ENCODE results near the gene ATP10B.

ATP10B gene

DNA sequence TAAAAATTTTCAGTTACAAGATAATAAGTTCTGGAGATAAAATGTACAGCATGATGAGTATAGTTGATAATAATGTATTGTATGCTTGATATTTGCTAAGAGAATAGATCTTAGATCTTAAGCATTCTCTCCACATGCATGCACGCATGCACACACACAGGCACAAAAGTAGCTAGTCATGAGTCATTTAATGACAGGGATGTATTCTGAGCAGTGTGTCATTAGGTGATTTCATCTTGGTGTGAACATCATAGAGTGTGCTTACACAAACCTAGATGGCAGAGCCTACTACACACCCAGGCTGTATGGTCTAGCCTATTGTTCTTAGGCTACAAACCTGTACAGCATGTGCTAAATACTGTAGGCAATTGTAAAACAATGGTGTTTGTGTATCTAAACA, 306.2 kb downstream of the ATP10B start:
- no peak for DNase-seq (ENCODE audit: extremely low spot score)
- TF ChIP-seq SP1 (IDR thresholded peaks at IDR 0.05) (no peak), LEF1 (IDR thresholded peaks at IDR 0.05; ENCODE audit: borderline replicate concordance) (no peak), FOXK2 (IDR thresholded peaks at IDR 0.05) (no peak), ELF4 (IDR thresholded peaks at IDR 0.05) (no peak), ARNT (IDR thresholded peaks at IDR 0.05) (no peak), BHLHE40 (IDR thresholded peaks at IDR 0.05; ENCODE audit: borderline replicate concordance) (no peak), SUZ12 (IDR thresholded peaks at IDR 0.05) (no peak), FOXM1 (IDR thresholded peaks at IDR 0.05; ENCODE audit: borderline replicate concordance) (no peak), L3MBTL2 (conservative IDR thresholded peaks at IDR 0.05) (no peak), TARDBP (IDR thresholded peaks at IDR 0.05) (no peak)
- ChIA-PET CTCF (no interaction called here), POLR2A (no interaction called here)

DNA sequence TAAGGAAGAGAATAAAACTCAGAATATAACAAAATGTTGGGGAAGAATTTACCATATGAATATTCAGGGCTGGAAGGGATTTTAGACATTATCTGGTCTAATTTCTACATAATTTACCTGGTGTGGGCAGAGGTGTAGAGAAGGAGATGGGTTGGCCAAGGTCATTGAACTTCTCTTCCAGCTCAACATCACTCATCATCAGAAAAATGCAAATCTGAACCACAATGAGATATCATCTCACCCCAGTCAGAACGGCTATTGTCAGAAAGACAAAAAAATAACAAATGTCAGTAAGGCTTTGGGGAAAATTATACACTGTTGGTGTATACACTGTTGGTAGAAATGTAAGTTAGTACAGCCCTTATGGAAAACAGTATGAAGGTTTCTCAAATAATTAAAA, 308.6 kb downstream of the ATP10B start:
- TF ChIP-seq FOXM1 (IDR thresholded peaks at IDR 0.05; ENCODE audit: borderline replicate concordance) (no peak), LEF1 (IDR thresholded peaks at IDR 0.05; ENCODE audit: borderline replicate concordance) (no peak), SUZ12 (IDR thresholded peaks at IDR 0.05) (no peak), ARNT (IDR thresholded peaks at IDR 0.05) (no peak), NFRKB (IDR thresholded peaks at IDR 0.05) (no peak), ZNF384 (IDR thresholded peaks at IDR 0.05) (no peak), ELF4 (IDR thresholded peaks at IDR 0.05) (no peak), SP1 (IDR thresholded peaks at IDR 0.05) (no peak), L3MBTL2 (conservative IDR thresholded peaks at IDR 0.05) (no peak), BHLHE40 (IDR thresholded peaks at IDR 0.05; ENCODE audit: borderline replicate concordance) (no peak), FOXA1 (IDR thresholded peaks at IDR 0.05) (no peak), CTBP1 (IDR thresholded peaks at IDR 0.05; ENCODE audit: borderline replicate concordance) (no peak), TARDBP (IDR thresholded peaks at IDR 0.05) (no peak)
- TF ChIP-seq, protein P1, sequence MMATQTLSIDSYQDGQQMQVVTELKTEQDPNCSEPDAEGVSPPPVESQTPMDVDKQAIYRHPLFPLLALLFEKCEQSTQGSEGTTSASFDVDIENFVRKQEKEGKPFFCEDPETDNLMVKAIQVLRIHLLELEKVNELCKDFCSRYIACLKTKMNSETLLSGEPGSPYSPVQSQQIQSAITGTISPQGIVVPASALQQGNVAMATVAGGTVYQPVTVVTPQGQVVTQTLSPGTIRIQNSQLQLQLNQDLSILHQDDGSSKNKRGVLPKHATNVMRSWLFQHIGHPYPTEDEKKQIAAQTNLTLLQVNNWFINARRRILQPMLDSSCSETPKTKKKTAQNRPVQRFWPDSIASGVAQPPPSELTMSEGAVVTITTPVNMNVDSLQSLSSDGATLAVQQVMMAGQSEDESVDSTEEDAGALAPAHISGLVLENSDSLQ (IDR thresholded peaks at IDR 0.05): no peak
- ChIA-PET CTCF (no interaction called here), POLR2A (no interaction called here)
- no peak for DNase-seq (ENCODE audit: extremely low spot score)

DNA sequence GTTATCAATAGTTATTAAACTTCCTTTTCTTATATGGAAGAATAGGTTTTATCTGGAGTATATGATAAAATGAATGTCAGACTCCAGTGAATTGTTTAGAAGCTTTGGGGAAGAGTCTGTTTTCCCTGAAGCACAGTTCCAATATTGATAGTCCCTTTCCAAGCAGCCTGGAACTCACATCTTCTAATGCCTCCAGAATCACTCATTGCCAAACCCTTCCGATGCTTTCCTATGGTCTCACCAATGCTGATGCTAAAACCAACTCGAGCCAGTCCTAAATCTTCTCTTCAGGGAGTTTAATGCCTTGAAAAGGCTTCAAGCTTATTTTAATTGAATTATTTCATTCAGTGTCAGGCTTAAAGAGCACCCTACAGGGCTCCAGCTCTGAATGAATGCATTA, 309.2 kb downstream of the ATP10B start:
- no peak for TF ChIP-seq ARNT (IDR thresholded peaks at IDR 0.05)
- no peak for TF ChIP-seq HDGF (IDR thresholded peaks at IDR 0.05; ENCODE audit: borderline replicate concordance)
- TF ChIP-seq FOXM1 (IDR thresholded peaks at IDR 0.05; ENCODE audit: borderline replicate concordance): no peak
- TF ChIP-seq, protein P1 (IDR thresholded peaks at IDR 0.05): no peak
- no peak for TF ChIP-seq TARDBP (IDR thresholded peaks at IDR 0.05)
- TF ChIP-seq ELF4 (IDR thresholded peaks at IDR 0.05): no peak
- TF ChIP-seq ZNF384 (IDR thresholded peaks at IDR 0.05): no peak
- TF ChIP-seq LEF1 (IDR thresholded peaks at IDR 0.05; ENCODE audit: borderline replicate concordance): no peak
- no peak for TF ChIP-seq CTBP1 (IDR thresholded peaks at IDR 0.05; ENCODE audit: borderline replicate concordance)
- no peak for TF ChIP-seq NFRKB (IDR thresholded peaks at IDR 0.05)
- TF ChIP-seq SP1 (IDR thresholded peaks at IDR 0.05): no peak
- TF ChIP-seq FOXK2 (IDR thresholded peaks at IDR 0.05): no peak
- TF ChIP-seq BHLHE40 (IDR thresholded peaks at IDR 0.05; ENCODE audit: borderline replicate concordance): no peak
- no peak for TF ChIP-seq L3MBTL2 (conservative IDR thresholded peaks at IDR 0.05)
- no peak for TF ChIP-seq FOXA1 (IDR thresholded peaks at IDR 0.05)
- TF ChIP-seq SUZ12 (IDR thresholded peaks at IDR 0.05): no peak
- no peak for DNase-seq (ENCODE audit: extremely low spot score)
- POLR2A ChIA-PET: no interaction called here
- CTCF ChIA-PET: no interaction called here

DNA sequence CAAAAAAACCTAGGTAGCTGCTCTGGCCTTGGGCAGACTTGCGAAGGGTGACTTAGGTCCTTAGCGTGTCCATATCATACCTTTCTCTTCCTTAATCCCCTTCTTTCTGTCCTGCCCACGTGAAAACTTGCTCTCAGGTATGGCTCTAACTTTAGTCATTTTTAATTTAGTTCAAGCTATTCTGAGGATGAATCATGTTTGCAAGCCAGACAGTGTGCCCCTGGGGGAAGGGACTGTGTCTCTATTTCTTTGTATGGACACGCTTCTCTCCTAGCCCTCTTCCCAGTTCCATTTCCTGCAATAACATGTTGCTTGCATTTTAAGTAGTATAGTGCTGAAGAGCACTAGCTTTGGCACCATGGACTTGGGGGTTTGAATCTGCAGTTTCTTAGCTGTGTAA, 309.7 kb downstream of the ATP10B start:
- CTCF ChIA-PET: interaction anchor here (0.8 kb wide), 1 partner anchor 9 kb away, joined by 3 read pairs; no protein-coding TSS in a partner anchor
- no peak for DNase-seq (ENCODE audit: extremely low spot score)
- TF ChIP-seq ELF4 (IDR thresholded peaks at IDR 0.05) (no peak), NFRKB (IDR thresholded peaks at IDR 0.05) (no peak), TARDBP (IDR thresholded peaks at IDR 0.05) (no peak), FOXK2 (IDR thresholded peaks at IDR 0.05) (no peak), HDGF (IDR thresholded peaks at IDR 0.05; ENCODE audit: borderline replicate concordance) (no peak), ZNF384 (IDR thresholded peaks at IDR 0.05) (no peak), SUZ12 (IDR thresholded peaks at IDR 0.05) (no peak), FOXA1 (IDR thresholded peaks at IDR 0.05) (no peak), FOXM1 (IDR thresholded peaks at IDR 0.05; ENCODE audit: borderline replicate concordance) (no peak), LEF1 (IDR thresholded peaks at IDR 0.05; ENCODE audit: borderline replicate concordance) (no peak), ARNT (IDR thresholded peaks at IDR 0.05) (no peak), CTBP1 (IDR thresholded peaks at IDR 0.05; ENCODE audit: borderline replicate concordance) (no peak), SP1 (IDR thresholded peaks at IDR 0.05) (no peak), L3MBTL2 (conservative IDR thresholded peaks at IDR 0.05) (no peak), BHLHE40 (IDR thresholded peaks at IDR 0.05; ENCODE audit: borderline replicate concordance) (no peak)
- TF ChIP-seq, protein P1 (IDR thresholded peaks at IDR 0.05): no peak
- POLR2A ChIA-PET: no interaction called here

DNA sequence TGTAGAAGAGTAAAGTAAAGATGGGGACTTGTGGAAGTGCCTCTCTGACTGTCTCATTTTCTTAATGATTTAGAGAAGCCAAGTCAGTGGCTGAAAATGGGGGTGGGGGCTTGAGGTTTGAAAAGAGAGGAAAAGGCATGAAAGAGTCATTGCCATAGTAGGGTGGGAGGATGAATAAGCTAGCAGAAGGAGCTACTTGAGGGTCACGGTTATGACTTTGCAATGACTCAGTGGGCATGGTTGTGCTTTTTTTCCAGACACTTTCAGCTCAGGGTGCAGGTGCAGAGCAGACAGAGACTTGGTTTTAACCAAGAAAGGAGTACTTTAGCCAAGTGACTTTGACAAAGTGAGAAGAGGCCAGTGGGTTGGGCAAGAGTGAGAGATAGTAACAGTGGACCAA, 312.6 kb downstream of the ATP10B start:
- DNase-seq (ENCODE audit: extremely low spot score): no peak
- ChIA-PET CTCF (no interaction called here), POLR2A (no interaction called here)
- no peak for TF ChIP-seq FOXA1 (IDR thresholded peaks at IDR 0.05)
- no peak for TF ChIP-seq NFRKB (IDR thresholded peaks at IDR 0.05)
- no peak for TF ChIP-seq BHLHE40 (IDR thresholded peaks at IDR 0.05; ENCODE audit: borderline replicate concordance)
- no peak for TF ChIP-seq SUZ12 (IDR thresholded peaks at IDR 0.05)

DNA sequence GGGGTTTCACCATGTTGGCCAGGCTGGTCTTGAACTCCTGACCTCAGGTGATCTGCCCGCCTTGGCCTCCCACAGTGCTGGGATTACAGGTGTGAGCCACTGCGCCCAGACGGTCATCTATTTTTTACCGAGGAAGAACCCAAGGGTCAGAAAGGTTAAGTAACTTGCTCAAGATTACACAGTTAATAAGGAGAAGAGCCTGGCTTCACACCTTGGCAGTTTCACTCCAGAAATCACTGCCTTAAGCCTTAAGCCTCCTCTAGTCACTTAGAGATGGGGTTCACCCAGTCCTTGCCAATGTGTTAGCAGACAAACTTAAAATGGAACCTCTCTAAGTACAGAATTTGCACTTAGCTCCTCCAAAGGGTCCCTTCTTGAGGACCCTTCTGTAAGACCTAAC, 314.1 kb downstream of the ATP10B start:
- no peak for DNase-seq (ENCODE audit: extremely low spot score)
- POLR2A ChIA-PET: no interaction called here
- TF ChIP-seq L3MBTL2 (conservative IDR thresholded peaks at IDR 0.05): no peak
- TF ChIP-seq BHLHE40 (IDR thresholded peaks at IDR 0.05; ENCODE audit: borderline replicate concordance): no peak
- no peak for TF ChIP-seq FOXM1 (IDR thresholded peaks at IDR 0.05; ENCODE audit: borderline replicate concordance)
- TF ChIP-seq LEF1 (IDR thresholded peaks at IDR 0.05; ENCODE audit: borderline replicate concordance): no peak
- no peak for TF ChIP-seq HDGF (IDR thresholded peaks at IDR 0.05; ENCODE audit: borderline replicate concordance)
- TF ChIP-seq NFRKB (IDR thresholded peaks at IDR 0.05): no peak
- TF ChIP-seq, protein P1 (IDR thresholded peaks at IDR 0.05): no peak
- no peak for TF ChIP-seq TARDBP (IDR thresholded peaks at IDR 0.05)
- TF ChIP-seq ARNT (IDR thresholded peaks at IDR 0.05): no peak
- no peak for TF ChIP-seq ZNF384 (IDR thresholded peaks at IDR 0.05)
- no peak for TF ChIP-seq FOXA1 (IDR thresholded peaks at IDR 0.05)
- no peak for TF ChIP-seq SP1 (IDR thresholded peaks at IDR 0.05)
- no peak for TF ChIP-seq FOXK2 (IDR thresholded peaks at IDR 0.05)
- no peak for TF ChIP-seq SUZ12 (IDR thresholded peaks at IDR 0.05)
- CTCF ChIA-PET: no interaction called here

All from HEK293T (cell line).